Fibroblast of villous mesenchyme (primary cell): Measurements from ENCODE around the gene RSBN1. TPM values are rescaled to one million over a fixed set of nuclear protein-coding genes. Genes with fewer than 3 reads are reported as not detected.

Experiments
- DNase-seq: peaks from one replicate; pipeline ENCODE4 v3.0.0-alpha.2; 2010; ENCODE audit warnings: low read depth
- H3K4me3 ChIP-seq: 2 replicates; pipeline ENCODE4 v1.5.1; 2011; ENCODE audit warnings: low read depth, mild to moderate bottlenecking, low read length
- total RNA-seq: library from RNA; depleted of rRNA; stranded (reverse); fragments of >200 nt; gene quantifications from 2 replicates; pipeline ENCODE4 v1.2.3, GENCODE V29; 2012
- TF ChIP-seq, protein P1 (sequence below): IDR thresholded peaks from 2 replicates; pipeline ENCODE4 v1.5.1; 2012; ENCODE audit warnings: low read depth, mild to moderate bottlenecking, low read length; ENCODE audit not compliant: insufficient read depth

The RSBN1 gene
- total RNA-seq, 1 donor = 12.1 TPM

DNA sequence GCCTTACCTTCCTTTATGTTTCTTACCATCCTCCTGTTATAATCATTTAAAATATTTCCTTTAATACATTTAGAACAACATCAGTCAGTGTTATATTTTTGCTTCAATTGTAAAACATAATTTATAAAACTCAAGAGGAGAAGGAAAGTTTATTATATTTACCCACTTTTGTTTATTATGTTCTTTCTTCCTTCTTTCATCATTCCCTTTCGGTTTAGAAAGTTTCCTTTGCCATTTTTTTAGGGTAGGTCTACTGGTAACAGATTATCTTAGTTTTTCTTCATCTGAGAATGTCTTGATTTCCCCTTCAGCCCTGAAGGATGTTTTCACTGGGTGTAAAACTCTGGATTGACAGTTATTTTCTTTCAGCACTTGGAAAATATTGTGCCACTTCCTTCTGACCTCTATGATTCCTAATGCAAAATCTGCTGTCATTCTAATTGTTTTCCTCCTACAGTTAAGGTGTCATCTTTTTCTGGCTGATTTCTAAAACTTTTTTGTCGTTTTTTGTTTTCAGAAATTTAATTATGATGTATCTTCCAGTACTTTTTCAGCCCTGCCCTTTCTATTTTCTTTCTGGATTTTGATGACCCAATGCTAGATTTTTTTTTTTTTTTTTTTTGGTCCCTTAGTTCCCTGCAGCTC lies 34.2 kb upstream of the RSBN1 start:
- TF ChIP-seq, protein P1, sequence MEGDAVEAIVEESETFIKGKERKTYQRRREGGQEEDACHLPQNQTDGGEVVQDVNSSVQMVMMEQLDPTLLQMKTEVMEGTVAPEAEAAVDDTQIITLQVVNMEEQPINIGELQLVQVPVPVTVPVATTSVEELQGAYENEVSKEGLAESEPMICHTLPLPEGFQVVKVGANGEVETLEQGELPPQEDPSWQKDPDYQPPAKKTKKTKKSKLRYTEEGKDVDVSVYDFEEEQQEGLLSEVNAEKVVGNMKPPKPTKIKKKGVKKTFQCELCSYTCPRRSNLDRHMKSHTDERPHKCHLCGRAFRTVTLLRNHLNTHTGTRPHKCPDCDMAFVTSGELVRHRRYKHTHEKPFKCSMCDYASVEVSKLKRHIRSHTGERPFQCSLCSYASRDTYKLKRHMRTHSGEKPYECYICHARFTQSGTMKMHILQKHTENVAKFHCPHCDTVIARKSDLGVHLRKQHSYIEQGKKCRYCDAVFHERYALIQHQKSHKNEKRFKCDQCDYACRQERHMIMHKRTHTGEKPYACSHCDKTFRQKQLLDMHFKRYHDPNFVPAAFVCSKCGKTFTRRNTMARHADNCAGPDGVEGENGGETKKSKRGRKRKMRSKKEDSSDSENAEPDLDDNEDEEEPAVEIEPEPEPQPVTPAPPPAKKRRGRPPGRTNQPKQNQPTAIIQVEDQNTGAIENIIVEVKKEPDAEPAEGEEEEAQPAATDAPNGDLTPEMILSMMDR = no peak
- no peak for DNase-seq
- H3K4me3 ChIP-seq = no peak overlapping the region

DNA sequence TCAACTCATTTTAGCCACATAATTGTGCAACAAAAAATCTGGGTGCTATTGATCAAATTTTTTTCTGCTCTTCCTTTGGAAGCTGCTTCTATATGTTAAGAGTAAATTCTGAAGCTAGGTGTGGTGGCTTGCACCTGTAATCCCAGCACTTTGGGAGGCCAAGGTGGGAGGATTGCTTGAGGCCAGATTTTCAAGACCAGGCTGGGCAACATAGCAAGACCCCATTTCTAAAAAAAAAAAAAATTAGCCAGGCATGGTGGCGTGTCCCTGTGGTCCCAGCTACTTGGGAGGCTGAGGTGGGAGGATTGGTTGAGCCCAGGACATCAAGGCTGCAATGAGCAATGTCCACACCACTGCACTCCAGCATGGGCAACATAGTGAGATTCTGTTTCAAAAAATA lies 24.3 kb upstream of the RSBN1 start:
- H3K4me3 ChIP-seq = no peak overlapping the region
- TF ChIP-seq, protein P1 = no peak

DNA sequence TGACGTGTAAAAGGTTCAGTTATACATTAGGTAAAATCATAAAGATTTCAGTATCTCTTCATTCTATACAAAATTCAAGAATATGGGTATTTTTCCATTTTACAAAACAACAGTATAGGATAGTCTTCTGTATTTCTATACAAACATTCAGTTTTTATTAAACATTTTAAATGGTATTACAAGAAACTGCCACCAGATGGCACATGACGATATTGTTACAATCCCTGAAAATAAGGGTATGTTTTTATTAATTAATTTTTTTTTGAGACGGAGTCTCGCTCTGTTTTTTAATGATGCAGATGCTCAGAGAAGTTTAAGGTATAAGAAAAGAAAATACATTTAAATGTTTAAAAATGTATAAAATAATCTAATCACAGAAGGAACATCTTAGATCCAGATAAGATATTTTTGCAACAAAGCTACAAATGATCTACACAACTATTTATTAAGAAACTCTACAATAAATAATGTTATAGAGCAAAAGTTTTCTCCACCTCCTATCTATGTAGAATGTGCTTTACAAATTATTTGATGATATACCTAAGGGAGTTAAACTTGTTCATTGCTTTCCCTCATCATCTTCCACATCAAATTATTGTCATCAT lies 23.5 kb upstream of the RSBN1 start:
- TF ChIP-seq, protein P1 = peak; percentile 50
- peak; percentile 69 for DNase-seq
- no peak overlapping the region for H3K4me3 ChIP-seq

More for the DNA sequence above, 24.3 kb upstream of the RSBN1 start:
- DNase-seq = no peak

DNA sequence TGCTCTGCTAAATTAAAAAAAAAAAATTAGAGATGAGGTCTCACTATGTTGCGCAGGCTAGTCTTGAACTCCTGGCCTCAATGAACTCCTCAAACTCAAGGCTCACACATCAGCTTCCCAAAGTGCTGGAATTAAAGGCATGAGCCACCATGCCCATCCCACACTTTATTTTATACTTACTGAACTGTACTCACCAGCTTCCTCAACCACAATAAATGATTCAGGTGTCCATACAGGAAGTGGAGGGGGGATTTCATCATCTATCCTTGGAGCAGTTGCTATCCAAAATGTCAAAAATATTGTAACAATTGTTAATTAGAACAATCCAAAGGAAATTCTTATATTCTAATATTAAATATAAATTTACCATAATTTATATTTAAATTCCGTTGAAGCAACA lies 22.4 kb upstream of the RSBN1 start:
- TF ChIP-seq, protein P1 = no peak
- DNase-seq = no peak

DNA sequence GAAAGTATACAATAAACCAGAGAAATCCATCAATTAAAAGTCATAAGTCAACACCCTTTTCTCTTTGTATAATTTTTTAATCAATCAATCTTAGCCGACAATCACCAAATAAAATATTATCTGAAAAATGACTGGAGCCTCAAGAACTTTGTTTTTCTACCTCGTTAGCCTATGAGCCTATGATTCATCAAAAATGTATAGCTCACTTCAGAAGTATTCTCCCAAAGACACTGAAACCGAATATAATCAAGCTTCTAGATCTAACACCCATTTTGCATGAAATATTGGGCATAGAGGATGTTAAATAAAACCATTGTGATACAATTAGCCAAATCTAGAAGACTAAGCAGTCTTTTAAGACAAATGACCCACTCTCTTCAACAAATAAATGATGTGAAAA lies 17.8 kb upstream of the RSBN1 start:
- TF ChIP-seq, protein P1 = no peak
- no peak overlapping the region for H3K4me3 ChIP-seq
- peak; percentile 10 for DNase-seq

More for the DNA sequence above, 22.4 kb upstream of the RSBN1 start:
- no peak overlapping the region for H3K4me3 ChIP-seq

DNA sequence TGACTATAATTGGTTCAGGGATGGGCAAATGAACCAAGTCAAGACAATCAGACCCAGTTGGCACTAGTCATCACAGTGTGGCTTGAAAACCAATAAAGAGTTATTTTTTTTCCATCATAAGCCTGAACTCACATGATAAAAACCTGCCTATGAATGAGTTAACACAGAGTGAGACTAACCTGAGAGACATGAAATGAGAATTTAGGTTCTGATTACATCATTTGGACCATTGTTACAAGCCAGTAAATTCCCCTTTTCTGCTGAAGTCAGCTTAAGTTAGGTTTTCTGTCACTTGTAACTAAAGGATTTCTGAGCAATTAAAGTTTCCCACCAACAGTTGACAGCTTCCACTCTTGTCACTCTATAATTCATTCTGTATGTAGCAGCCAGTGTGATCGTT lies 9.6 kb upstream of the RSBN1 start:
- TF ChIP-seq, protein P1 = no peak
- H3K4me3 ChIP-seq = no peak overlapping the region
- no peak for DNase-seq
